Psoas muscle (tissue), 8 donors: ENCODE results near the gene TCP11L2. TPM values are rescaled to one million over a fixed set of nuclear protein-coding genes. Genes with fewer than 3 reads are reported as not detected.

Experiments
- ATAC-seq, 4 donors: fragments of 200-7000 bp; cut with Tn5 transposase; one replicate each; pipeline ENCODE4 v1.9.1; 2020; ENCODE audit warnings: moderate library complexity in 3 of 4, mild to moderate bottlenecking in 2 of 4
- DNase-seq, 2 donors: peaks; one replicate each; pipeline ENCODE4 v3.0.0-alpha.2; 2020
- H3K27ac ChIP-seq: fragments of 200-600 bp; one replicate; pipeline ENCODE4 v1.8.0; 2022
- H3K27me3 ChIP-seq, 3 donors: fragments of 200-600 bp in 1 of 3; one replicate each; pipeline versions ENCODE4 v1.6.1 to v1.8.0; 2013 to 2022; ENCODE audit warnings: low read length in 2 of 3, mild to moderate bottlenecking in 2 of 3, moderate library complexity in 1 of 3; ENCODE audit not compliant: insufficient read depth in 3 of 3
- H3K36me3 ChIP-seq, 2 donors: fragments of 200-600 bp in 1 of 2; one replicate each; pipeline versions ENCODE4 v1.6.1 to v1.8.0; 2013 to 2022; ENCODE audit warnings: low read depth in 1 of 2, mild to moderate bottlenecking in 1 of 2, moderate library complexity in 1 of 2; ENCODE audit not compliant: insufficient read depth in 1 of 2
- H3K4me1 ChIP-seq: fragments of 200-600 bp; one replicate; pipeline ENCODE4 v1.8.0; 2022
- H3K4me3 ChIP-seq: fragments of 200-600 bp; one replicate; pipeline ENCODE4 v1.8.0; 2022; ENCODE audit warnings: mild to moderate bottlenecking
- H3K9me3 ChIP-seq: fragments of 200-600 bp; one replicate; pipeline ENCODE4 v1.8.0; 2022
- CTCF ChIP-seq: fragments of 200-600 bp; IDR thresholded peaks from one replicate; pipeline ENCODE4 v1.8.0; 2022; ENCODE audit warnings: antibody characterized with exemption
- WGBS, 3 donors: extraction: QIAGEN DNeasy Blood & Tissue Kit; methylation state at CpG; one replicate each; pipeline versions ENCODE4 v1.1.6 to v1.1.7; 2013; 5-methylcytosine and 5-hydroxymethylcytosine counted together
- intact Hi-C, 2 donors: fragments of 100-400 bp; cut with DNase I; formaldehyde crosslinking; loops; one replicate each; pipeline versions ENCODE4 v1.11.0 to v1.14.2; 2022
- polyA plus RNA-seq, 3 donors: library from polyadenylated mRNA; stranded (reverse); fragments of 200-250 nt; gene quantifications; one replicate each; pipeline ENCODE4 v1.2.3, GENCODE V29; 2013
- total RNA-seq, 4 donors: library from RNA; stranded (reverse); fragmentation: NEBNext Ultra II Directional in 2 of 4; extraction: Animal tissue kit (Norgen Biotek cat#: 25700) in 2 of 4; gene quantifications; one replicate each; pipeline versions ENCODE4 v1.2.1 to v1.2.4, GENCODE V29; 2021 to 2023
- donor health status: healthy with polysubstance abuse.
- donor health status: DM: no; HTN: no; CAD: no; lungs with moderate emphysema.
- donor health status: Bipolar disorder and iron deficiency.
- donor health status: healthy.
- donor health status: DM: yes; HTN: yes; CAD: no.
- donor health status: DM: no; HTN: no; CAD: no.
- donor health status: DM: no; HTN: no; CAD: no.
- donor health status: DM: yes; HTN: yes; CAD: no.

The TCP11L2 gene
- total and polyA plus RNA-seq, 7 donors: 3.9 to 63.1 (median 26.7) TPM

- DNase-seq (no peak), ATAC-seq (no peak)
- no peak overlapping the region for H3K4me3 ChIP-seq
- no peak for TF ChIP-seq CTCF
- no peaks in the 10 kb centered on the region for H3K36me3 ChIP-seq
- H3K4me1 ChIP-seq: no peaks in the 10 kb centered on the region
- no peak overlapping the region for H3K27ac ChIP-seq
- intact Hi-C loops: no loop called here
- no peaks in the 10 kb centered on the region for H3K9me3 ChIP-seq
- no peaks in the 10 kb centered on the region for H3K27me3 ChIP-seq
Observed at GRCh38 chr12:106256524-106256923, 46.0 kb upstream of the TCP11L2 start.

- no peak overlapping the region for H3K4me3 ChIP-seq
- 74 to 85% (median 83%) methylated on average over 4 of the region's 4 CpGs for WGBS, 3 donors
- H3K9me3 ChIP-seq: no peaks in the 10 kb centered on the region
- no peak for TF ChIP-seq CTCF
- DNase-seq (no peak), ATAC-seq (no peak)
- H3K27ac ChIP-seq: no peak overlapping the region
- H3K36me3 ChIP-seq: no peaks in the 10 kb centered on the region
- H3K27me3 ChIP-seq: no peaks in the 10 kb centered on the region
- no peaks in the 10 kb centered on the region for H3K4me1 ChIP-seq
- intact Hi-C loops: no loop called here
Observed at GRCh38 chr12:106258226-106258625, 44.3 kb upstream of the TCP11L2 start.

DNA sequence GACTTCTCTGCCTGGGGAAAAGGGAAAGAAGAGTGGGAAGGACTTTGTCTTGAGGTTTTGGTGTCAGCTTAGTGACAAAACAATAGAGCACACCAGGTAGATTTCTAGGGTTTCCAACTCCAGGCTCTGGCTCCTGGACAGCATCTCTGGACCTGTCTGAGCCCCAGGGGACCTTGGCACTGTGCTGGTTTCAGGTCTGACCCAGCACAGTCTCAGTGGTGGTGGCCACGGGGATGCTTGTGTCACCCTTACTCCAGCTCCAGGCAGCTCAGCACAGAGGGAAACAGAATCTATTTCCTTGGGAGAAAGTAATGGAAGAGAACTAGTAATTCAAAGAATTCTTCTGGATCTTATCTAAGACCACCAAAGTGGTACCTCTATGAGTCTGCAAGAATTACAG, 43.6 kb upstream of the TCP11L2 start:
- no peak for DNase-seq
- 88 to 92% (median 90%) methylated on average over 1 of the region's 1 CpG for WGBS, 3 donors
- H3K36me3 ChIP-seq: no peaks in the 10 kb centered on the region
- H3K4me3 ChIP-seq: no peak overlapping the region
- H3K9me3 ChIP-seq: no peaks in the 10 kb centered on the region
- ATAC-seq: no peak
- H3K4me1 ChIP-seq: no peaks in the 10 kb centered on the region
- TF ChIP-seq CTCF: no peak
- intact Hi-C loops: no loop called here
- H3K27me3 ChIP-seq: no peaks in the 10 kb centered on the region
- H3K27ac ChIP-seq: no peak overlapping the region

DNA sequence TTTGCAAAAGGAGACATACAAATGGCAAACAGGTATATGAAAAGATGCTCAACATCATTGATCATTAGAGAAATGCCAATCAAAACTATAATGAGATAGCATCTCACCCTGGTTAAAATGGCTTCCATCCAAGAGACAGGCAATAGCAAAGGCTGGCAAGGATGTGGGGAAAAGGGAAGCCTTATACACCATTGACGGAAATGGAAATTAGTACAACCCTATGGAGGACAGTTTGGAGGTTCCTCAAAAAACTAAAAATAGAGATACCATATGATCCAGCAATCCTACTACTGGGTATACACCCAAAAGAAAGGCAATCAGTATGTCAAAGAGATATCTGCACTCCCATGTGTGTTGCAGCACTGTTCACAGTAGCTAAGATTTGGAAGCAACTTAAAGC, 37.4 kb upstream of the TCP11L2 start:
- H3K27me3 ChIP-seq: no peaks in the 10 kb centered on the region
- no peak for TF ChIP-seq CTCF
- ATAC-seq: no peak
- no peaks in the 10 kb centered on the region for H3K4me1 ChIP-seq
- no peak overlapping the region for H3K4me3 ChIP-seq
- H3K27ac ChIP-seq: no peak overlapping the region
- WGBS, 3 donors: 86 to 97% (median 93%) methylated on average over 1 of the region's 1 CpG
- H3K36me3 ChIP-seq: no peaks in the 10 kb centered on the region
- DNase-seq: no peak
- no peaks in the 10 kb centered on the region for H3K9me3 ChIP-seq
- intact Hi-C loops: no loop called here

- Histone ChIP-seq H3K9me3 (no peaks in the 10 kb centered on the region), H3K36me3 (no peaks in the 10 kb centered on the region), H3K27me3 (no peaks in the 10 kb centered on the region), H3K4me3 (no peak overlapping the region), H3K27ac (no peak overlapping the region), H3K4me1 (peaks cover 7% of the 10 kb centered on the region)
- ATAC-seq (no peak), DNase-seq (no peak)
- intact Hi-C loops: no loop called here
- TF ChIP-seq CTCF: no peak
- 40 to 83% (median 53%) methylated on average over 2 of the region's 2 CpGs for WGBS, 3 donors
Observed at GRCh38 chr12:106267535-106267934, 35.0 kb upstream of the TCP11L2 start.
